Skeletal muscle satellite cell (primary cell): ENCODE results near the gene DYDC1.
"Not testable (repeated sequence)": the region's sequence is repeated elsewhere in the genome, so short reads cannot be mapped to it uniquely, and the experiment has no call there.

Experiments used
- H3K27me3 ChIP-seq: 2 replicates; pipeline ENCODE4 v1.7.0; 2013; ENCODE audit warnings: low read length; ENCODE audit not compliant: control insufficient read depth, insufficient read depth
- H3K36me3 ChIP-seq: 2 replicates; pipeline ENCODE4 v1.7.0; 2013; ENCODE audit warnings: mild to moderate bottlenecking, control low read depth, low read length; ENCODE audit not compliant: insufficient read depth
- H3K4me1 ChIP-seq: 2 replicates; pipeline ENCODE4 v1.7.0; 2013; ENCODE audit warnings: low read length; ENCODE audit not compliant: control insufficient read depth, insufficient read depth
- H3K4me2 ChIP-seq: 2 replicates; pipeline ENCODE4 v1.7.0; 2013; ENCODE audit warnings: mild to moderate bottlenecking, low read length
- H3K4me3 ChIP-seq: 2 replicates; pipeline ENCODE4 v1.7.0; 2013; ENCODE audit warnings: low read length
- H3K9ac ChIP-seq: 2 replicates; pipeline ENCODE4 v1.7.0; 2013; ENCODE audit warnings: mild to moderate bottlenecking, low read depth, low read length, moderate library complexity
- H3K9me3 ChIP-seq: replicated peaks from 2 replicates; pipeline ENCODE4 v1.7.0; 2013; ENCODE audit warnings: mild to moderate bottlenecking, control low read depth, low read length

The DYDC1 gene

GRCh38 chr10:80373502-80373901, 16.9 kb upstream of the DYDC1 start:
- Histone ChIP-seq H3K4me1 (no peaks in the 10 kb centered on the region), H3K36me3 (no peaks in the 10 kb centered on the region)

GRCh38 chr10:80372675-80373074, 16.1 kb upstream of the DYDC1 start:
- H3K9me3 ChIP-seq, result no peaks in the 10 kb centered on the region
- no peak overlapping the region for H3K4me2 ChIP-seq
- H3K4me1 ChIP-seq, result no peaks in the 10 kb centered on the region
- peaks cover 6% of the 10 kb centered on the region for H3K27me3 ChIP-seq
- no peak overlapping the region for H3K4me3 ChIP-seq
- H3K36me3 ChIP-seq, result no peaks in the 10 kb centered on the region
- no peak overlapping the region for H3K9ac ChIP-seq

More at GRCh38 chr10:80373502-80373901, 16.9 kb upstream of the DYDC1 start:
- Histone ChIP-seq H3K4me3 (no peak overlapping the region), H3K27me3 (peaks cover 6% of the 10 kb centered on the region), H3K9me3 (no peaks in the 10 kb centered on the region), H3K4me2 (no peak overlapping the region), H3K9ac (no peak overlapping the region)

DNA sequence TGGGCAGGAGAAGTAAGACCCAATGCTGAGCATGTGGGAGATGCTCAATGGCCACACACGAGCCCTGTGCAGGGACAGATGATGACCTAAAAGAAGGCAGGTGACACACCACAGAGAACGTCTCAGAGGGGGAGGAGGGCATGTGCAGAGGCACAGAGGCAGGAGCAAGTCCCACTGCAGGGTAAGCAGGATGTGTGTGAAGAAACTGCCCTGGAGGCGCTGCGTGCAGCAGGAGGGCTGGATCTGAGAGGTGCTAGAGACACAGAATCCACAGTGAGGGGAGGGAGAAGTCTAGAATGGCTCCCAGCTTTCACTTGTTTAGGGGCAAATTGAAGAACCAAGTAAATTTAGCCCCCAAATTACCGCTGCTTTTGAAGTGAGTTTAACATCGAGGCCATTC, 14.9 kb upstream of the DYDC1 start:
- no peaks in the 10 kb centered on the region for H3K9me3 ChIP-seq
- H3K4me2 ChIP-seq, result no peak overlapping the region

DNA sequence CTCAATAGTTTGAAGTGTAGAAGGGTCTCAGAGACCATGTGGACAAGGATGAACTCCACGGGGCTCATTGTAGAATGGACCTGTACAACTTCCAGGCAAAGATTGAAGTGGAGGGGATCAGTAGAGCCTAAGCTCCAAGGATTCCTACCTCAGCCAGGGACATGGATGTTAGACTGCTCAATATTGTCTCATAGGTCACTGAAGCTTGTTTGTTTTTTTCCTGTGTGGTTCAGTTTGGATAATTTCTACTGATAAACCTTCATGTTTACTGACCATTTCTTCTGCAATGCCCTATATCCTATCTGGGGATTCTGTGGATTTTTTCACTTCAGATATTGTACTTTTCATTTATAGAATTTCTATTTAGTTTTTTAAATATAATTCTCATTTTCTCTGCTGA, 9.0 kb upstream of the DYDC1 start:
- no peak overlapping the region for H3K4me3 ChIP-seq
- no peaks in the 10 kb centered on the region for H3K9me3 ChIP-seq
- H3K36me3 ChIP-seq, result no peaks in the 10 kb centered on the region
- H3K4me2 ChIP-seq, result no peak overlapping the region
- no peak overlapping the region for H3K9ac ChIP-seq
- H3K27me3 ChIP-seq, result no peaks in the 10 kb centered on the region
- H3K4me1 ChIP-seq, result no peaks in the 10 kb centered on the region

More for the DNA sequence above, 14.9 kb upstream of the DYDC1 start:
- Histone ChIP-seq H3K27me3 (peaks cover 6% of the 10 kb centered on the region), H3K4me3 (no peak overlapping the region), H3K9ac (no peak overlapping the region), H3K36me3 (no peaks in the 10 kb centered on the region), H3K4me1 (no peaks in the 10 kb centered on the region)

GRCh38 chr10:80359644-80360043, 3.1 kb upstream of the DYDC1 start:
- H3K4me3 ChIP-seq, result no peak overlapping the region
- no peak overlapping the region for H3K9ac ChIP-seq

DNA sequence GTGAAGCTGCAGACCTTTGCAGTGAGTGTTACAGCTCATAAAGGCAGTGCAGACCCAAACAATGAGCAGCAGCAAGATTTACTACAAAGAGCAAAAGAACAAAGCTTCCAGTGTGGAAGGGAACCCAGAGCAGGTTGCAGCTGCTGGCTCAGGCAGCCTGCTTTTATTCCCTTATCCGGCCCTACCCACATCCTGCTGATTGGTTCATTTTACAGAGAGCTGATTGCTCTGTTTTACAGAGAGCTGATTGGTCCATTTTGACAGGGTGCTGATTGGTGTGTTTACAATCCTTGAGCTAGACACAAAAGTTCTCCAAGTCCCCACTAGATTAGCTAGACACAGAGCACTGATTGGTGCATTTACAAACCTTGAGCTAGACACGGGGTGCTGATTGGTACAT, 2.4 kb upstream of the DYDC1 start:
- not testable (repeated sequence) for H3K9me3 ChIP-seq, H3K9ac ChIP-seq, H3K4me3 ChIP-seq, H3K4me2 ChIP-seq, H3K4me1 ChIP-seq, H3K36me3 ChIP-seq
- H3K27me3 ChIP-seq, result peaks cover 30% of the 10 kb centered on the region

More at GRCh38 chr10:80359644-80360043, 3.1 kb upstream of the DYDC1 start:
- no peaks in the 10 kb centered on the region for H3K9me3 ChIP-seq
- no peaks in the 10 kb centered on the region for H3K4me1 ChIP-seq
- peaks cover 26% of the 10 kb centered on the region for H3K27me3 ChIP-seq
- no peak overlapping the region for H3K4me2 ChIP-seq
- H3K36me3 ChIP-seq, result no peaks in the 10 kb centered on the region

DNA sequence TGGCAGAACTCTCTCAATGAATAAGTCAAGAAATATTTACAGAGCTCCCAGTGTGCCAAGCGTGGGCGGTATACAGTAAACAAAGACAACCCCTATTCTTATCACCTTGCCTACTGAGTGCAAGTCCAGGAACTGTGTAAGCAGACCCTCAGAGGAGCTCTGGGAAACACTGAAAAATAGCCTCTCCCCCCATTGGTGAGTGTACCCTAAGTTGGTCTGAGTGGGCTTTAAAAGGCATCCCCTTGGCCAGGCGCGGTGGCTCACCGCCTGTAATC, 1.2 kb upstream of the DYDC1 start:
- H3K27me3 ChIP-seq, result peaks cover 30% of the 10 kb centered on the region
- no peaks in the 10 kb centered on the region for H3K9me3 ChIP-seq
- no peaks in the 10 kb centered on the region for H3K4me1 ChIP-seq
- H3K4me3 ChIP-seq, result no peak overlapping the region
- no peak overlapping the region for H3K9ac ChIP-seq
- no peak overlapping the region for H3K4me2 ChIP-seq
- H3K36me3 ChIP-seq, result no peaks in the 10 kb centered on the region

DNA sequence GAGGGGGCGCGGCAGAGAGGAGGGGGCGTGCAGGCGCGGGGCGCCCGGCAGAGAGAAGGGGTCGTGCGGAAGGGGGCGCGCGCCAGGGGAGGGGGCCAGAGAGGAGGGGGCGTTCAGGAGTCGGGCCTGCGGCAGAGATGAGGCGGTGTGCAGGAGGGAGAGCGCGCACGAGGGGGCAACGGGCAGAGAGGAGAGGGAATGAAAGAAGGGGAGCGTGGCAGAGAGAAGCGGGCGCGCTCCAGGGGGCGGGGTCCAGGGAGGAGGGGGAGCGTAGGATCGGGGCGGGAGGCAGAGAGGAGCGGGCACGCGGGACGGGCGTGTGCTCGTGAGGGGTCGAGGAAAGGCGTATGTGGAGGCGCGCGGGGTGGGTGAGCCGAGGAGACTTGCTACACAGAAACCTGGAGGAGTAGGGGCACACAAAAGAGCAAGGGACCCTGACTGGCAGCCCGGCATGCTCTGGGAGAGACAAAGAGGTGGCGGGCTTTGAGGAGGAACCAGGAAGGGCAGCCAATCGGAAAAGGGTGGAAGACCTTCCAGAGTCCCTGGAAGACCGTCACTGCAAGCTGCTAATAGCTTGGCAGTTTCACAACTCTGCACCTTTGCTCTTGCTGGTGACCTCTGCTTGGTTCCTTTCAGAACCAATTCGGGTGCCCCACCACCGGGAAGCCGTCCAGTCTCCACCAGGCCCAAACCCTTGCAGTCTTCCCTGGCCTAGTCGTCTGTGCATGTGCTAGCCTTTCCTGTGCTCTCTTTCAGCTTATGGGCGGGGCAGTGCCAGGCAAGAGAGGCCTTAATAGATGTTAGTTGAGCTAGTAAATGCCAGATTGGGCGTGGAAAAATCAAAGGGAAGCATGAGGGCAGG, 665 bp upstream of the DYDC1 start:
- Histone ChIP-seq H3K4me1 (no peaks in the 10 kb centered on the region), H3K36me3 (no peaks in the 10 kb centered on the region), H3K27me3 (peaks cover 30% of the 10 kb centered on the region), H3K9me3 (no peaks in the 10 kb centered on the region), H3K4me2 (no peak overlapping the region), H3K4me3 (no peak overlapping the region), H3K9ac (no peak overlapping the region)

DNA sequence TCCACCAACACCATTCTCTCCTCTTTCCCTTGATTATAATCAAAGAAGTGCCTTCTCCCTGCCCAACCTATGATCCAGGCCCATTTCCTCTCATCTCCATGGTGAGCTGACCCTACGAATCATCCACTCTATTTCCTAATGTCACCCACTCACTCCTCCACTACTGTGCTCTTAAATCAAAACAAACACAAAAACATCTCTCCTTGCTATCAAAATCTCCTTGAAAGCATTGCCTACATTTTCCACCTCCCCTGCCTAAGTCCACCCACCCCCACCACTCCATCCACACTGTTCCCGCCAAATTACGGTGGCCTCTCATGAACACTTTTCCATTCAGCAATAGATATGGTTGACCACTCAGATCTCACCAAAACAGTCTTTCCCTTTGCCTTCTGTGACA, 5.3 kb downstream of the DYDC1 start:
- Histone ChIP-seq H3K4me2 (no peak overlapping the region), H3K4me3 (no peak overlapping the region), H3K36me3 (no peaks in the 10 kb centered on the region), H3K9me3 (no peaks in the 10 kb centered on the region), H3K4me1 (no peaks in the 10 kb centered on the region), H3K9ac (no peak overlapping the region), H3K27me3 (peaks cover 19% of the 10 kb centered on the region)

DNA sequence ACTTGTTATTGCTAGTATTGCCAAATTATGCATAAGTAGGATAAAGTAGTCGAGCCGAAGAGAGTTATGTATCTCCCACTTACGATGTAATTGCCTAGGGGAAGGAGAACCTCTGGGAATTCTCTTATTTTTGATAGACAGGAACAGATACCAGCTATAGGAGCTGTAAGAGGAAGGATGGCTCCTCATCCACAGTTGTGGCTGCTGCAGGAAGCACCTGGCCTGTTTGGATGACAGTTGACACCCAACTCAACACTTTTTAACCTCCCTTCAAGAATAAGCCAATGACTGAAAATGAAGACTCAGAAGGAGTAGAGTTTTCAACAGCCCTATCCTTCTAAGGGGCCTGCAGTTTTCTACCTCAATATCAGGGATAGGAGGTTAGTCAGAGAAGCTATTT, 6.3 kb downstream of the DYDC1 start:
- Histone ChIP-seq H3K9ac (no peak overlapping the region), H3K4me2 (no peak overlapping the region), H3K4me1 (no peaks in the 10 kb centered on the region), H3K4me3 (no peak overlapping the region), H3K27me3 (peaks cover 9% of the 10 kb centered on the region), H3K9me3 (no peaks in the 10 kb centered on the region), H3K36me3 (no peaks in the 10 kb centered on the region)

DNA sequence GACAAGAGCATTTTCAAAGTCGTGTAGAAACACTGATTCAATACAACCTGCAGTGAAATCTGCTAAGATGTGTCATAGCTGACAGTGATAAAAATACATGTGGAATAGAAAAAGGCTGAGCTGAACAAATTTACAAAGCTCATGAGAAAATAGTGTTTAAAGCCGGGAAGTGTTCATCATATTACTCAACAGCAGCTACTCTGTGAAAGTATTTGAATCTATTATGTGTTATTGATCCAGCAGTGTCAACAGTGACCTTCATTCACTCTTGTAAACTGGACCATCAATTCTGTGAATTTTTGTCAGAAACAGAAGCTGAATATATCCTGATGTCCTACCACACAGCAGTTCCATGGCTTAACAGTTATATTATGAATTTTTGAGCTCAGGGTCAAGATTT, 11.6 kb downstream of the DYDC1 start:
- Histone ChIP-seq H3K27me3 (peaks cover under 1% of the 10 kb centered on the region), H3K9ac (no peak overlapping the region), H3K36me3 (no peaks in the 10 kb centered on the region), H3K9me3 (no peaks in the 10 kb centered on the region), H3K4me2 (no peak overlapping the region), H3K4me3 (no peak overlapping the region), H3K4me1 (no peaks in the 10 kb centered on the region)

- no peaks in the 10 kb centered on the region for H3K36me3 ChIP-seq
- no peak overlapping the region for H3K4me3 ChIP-seq
- no peak overlapping the region for H3K4me2 ChIP-seq
- no peak overlapping the region for H3K9ac ChIP-seq
- peaks cover 6% of the 10 kb centered on the region for H3K27me3 ChIP-seq
- H3K4me1 ChIP-seq, result no peaks in the 10 kb centered on the region
- no peaks in the 10 kb centered on the region for H3K9me3 ChIP-seq
Measured at GRCh38 chr10:80344276-80344675, 12.3 kb downstream of the DYDC1 start.
